GM12865 (cell line): ENCODE data around the gene CCDC61.
A peak's percentile ranks its signal among the peaks of the same experiment; 100 is the strongest.

Experiments
- DNase-seq: peaks from one replicate; pipeline ENCODE4 v3.0.0; 2010; ENCODE audit warnings: low read depth
- H3K4me3 ChIP-seq: 2 replicates; pipeline ENCODE4 v1.5.1; 2011; ENCODE audit warnings: mild to moderate bottlenecking, low read depth, low read length, control low read depth
- TF ChIP-seq, protein P1 (sequence below): IDR thresholded peaks from 2 replicates; pipeline ENCODE4 v1.5.1; 2011; ENCODE audit warnings: low read length, control low read depth, low read depth, inconsistent platforms; ENCODE audit not compliant: insufficient read depth; ENCODE audit errors: missing control alignments

CCDC61 gene

DNA sequence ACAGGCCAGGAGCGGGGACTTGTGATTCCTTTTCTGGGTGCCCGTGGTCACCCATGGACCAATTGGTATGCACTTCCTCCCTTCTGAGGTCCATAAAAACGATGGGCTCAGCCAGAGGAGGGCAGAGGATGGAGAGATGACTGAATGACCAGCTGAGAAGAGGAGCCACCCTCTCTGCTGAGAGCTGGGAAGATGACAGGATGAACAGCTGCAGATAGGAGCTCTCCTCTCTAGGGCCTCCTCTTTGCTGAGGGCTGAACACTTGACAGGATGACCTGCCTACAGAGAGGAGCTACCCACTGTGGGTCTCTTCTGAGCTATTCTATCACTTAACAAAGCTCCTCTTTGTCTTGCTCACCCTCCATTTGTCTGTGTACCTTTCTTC, 41.5 kb downstream of the CCDC61 start:
- TF ChIP-seq, protein P1, sequence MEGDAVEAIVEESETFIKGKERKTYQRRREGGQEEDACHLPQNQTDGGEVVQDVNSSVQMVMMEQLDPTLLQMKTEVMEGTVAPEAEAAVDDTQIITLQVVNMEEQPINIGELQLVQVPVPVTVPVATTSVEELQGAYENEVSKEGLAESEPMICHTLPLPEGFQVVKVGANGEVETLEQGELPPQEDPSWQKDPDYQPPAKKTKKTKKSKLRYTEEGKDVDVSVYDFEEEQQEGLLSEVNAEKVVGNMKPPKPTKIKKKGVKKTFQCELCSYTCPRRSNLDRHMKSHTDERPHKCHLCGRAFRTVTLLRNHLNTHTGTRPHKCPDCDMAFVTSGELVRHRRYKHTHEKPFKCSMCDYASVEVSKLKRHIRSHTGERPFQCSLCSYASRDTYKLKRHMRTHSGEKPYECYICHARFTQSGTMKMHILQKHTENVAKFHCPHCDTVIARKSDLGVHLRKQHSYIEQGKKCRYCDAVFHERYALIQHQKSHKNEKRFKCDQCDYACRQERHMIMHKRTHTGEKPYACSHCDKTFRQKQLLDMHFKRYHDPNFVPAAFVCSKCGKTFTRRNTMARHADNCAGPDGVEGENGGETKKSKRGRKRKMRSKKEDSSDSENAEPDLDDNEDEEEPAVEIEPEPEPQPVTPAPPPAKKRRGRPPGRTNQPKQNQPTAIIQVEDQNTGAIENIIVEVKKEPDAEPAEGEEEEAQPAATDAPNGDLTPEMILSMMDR, result no peak
- no peak overlapping the region for H3K4me3 ChIP-seq
- no peak for DNase-seq

DNA sequence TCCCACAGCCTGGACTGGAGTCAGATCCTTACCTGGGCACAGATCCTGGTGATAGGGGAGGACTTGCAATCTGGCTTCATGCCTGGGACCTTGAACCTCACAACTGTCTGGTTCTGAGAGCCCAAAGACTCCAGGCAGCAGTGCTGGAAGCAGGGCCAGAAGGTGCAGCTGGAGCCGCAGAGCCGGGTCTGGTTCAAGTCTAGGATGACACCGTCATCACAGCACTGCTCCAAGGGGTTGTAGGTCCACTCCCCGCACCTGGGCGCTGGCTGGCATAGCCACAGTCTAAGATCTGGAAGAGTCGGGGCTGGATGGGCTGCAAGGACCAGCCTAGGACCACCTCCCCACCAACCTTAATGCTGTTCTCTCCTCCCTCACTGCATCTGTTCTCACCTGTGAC, 44.9 kb downstream of the CCDC61 start:
- no peak for DNase-seq
- TF ChIP-seq, protein P1, result no peak
- H3K4me3 ChIP-seq, result no peak overlapping the region

DNA sequence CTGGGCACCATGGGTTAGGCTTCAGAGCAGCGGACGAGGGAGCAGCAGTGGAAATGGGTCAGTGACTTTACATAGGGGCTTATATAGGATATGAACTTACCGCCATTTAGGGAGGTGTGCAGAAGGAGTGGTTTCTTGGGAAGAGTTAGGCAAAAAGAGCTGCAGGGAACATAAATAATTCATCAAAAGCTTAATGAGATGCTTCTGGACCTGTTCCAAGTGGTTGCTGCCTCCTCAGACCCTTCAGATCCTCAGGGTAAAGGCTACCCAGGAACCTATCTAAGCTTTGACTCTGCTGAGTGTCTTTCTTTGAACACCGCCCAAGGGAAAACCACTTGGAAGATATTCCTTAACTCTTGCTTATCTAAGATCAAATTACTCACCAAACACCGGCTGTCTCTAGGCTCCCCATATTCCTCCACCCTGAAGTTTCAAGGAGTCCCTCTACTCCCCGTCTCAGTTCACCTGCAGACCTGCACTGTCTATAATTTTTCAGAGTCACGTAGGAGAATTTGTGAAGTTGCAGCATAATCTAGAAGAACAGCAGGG, 45.8 kb downstream of the CCDC61 start, which contains the start of gene IGFL4:
TSS of gene IGFL4 (minus strand) at position 51 of the 549 bp plus-strand sequence. CDS start at position 11, 40 bp downstream.
- no peak for DNase-seq
- TF ChIP-seq, protein P1, result no peak
- H3K4me3 ChIP-seq, result no peak within 1 kb of the TSS

DNA sequence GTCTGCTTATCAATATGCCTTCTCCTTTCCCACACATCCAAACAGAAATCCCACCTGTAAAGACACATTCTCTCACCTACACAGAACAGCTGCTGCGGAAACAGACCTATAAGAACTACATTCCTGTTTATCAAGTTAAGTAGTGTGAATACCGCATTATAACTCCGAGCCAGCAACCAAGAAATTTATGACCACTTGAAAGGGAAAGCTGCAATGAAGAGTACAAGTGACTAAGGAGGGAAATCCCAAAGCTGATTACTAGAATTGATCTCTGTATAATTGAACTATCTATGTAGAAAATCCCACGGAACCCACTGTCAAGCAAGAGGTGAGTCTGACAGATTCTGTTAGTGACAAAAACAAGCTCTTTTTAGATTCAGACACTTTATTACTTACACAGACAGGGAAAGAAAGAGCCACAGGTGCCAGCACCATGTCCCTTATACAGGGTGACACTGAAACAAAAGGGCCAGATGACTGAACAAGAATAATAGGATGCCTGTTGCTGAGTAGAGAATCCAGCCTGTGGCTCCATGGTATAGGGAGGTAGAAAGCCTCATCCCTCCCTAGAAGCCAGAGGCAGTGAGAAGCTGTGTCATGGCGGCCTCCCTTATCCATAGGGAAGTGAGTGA, 47.1 kb downstream of the CCDC61 start:
- H3K4me3 ChIP-seq, result no peak overlapping the region
- DNase-seq, result no peak
- TF ChIP-seq, protein P1, result no peak

DNA sequence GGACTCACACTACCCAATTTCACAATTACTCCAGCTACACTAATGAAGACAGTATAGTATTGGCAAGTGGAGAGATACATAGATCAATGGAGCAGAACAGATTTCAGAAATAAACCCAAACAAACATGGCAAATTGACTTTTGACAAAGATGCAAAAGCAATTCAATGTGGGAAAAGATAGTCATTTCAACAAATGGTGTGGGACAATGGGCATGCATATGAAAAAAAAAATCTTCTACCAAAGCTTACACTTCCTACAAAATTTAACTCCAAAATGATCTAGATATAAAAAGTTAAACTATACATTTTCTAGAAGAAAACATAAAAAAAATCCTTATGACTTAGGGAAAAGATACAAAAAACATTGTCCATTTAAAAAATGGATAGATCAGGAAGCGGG, 48.3 kb downstream of the CCDC61 start:
- H3K4me3 ChIP-seq, result no peak overlapping the region
- TF ChIP-seq, protein P1, result no peak
- no peak for DNase-seq

DNA sequence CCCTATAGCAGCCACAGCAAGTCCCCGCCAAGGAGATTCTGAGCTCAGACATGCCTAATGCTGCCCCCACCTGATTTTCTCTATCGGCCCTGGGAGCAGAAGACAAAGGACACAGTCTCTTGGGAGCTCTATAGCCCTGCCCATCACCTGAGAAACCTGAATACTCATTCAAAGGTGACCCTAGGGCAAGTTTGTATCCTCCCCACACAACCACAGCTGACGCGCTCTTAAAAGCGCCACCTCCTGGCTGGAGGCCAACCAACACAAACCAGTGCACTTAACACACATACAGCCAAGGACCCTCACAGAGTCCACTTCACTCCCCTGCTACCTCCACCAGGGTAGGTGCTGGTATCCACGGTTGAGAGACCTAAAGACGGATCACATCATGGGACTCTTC, 54.3 kb downstream of the CCDC61 start:
- TF ChIP-seq, protein P1, result peak; percentile 30
- DNase-seq, result peak; percentile 3
- H3K4me3 ChIP-seq, result no peak overlapping the region

DNA sequence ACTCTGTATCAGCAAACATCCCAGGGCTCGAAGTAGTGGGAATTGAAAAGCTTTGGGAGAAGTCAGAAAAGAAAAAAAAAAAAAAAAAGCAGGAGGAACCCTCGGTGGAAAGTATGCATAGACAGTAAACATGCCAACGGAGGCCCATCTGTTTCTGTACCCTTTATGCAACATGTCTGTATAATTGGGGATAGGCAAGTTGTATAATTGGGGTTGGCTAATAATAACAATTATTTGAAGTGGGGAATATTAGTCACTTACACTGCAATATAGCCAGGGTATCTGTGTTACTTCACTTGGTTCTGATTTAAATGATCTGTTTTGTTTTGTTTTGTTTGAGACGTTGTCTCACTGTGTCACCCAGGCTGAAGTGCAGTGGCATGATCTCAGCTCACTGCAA, 57.6 kb downstream of the CCDC61 start:
- H3K4me3 ChIP-seq, result no peak overlapping the region
- TF ChIP-seq, protein P1, result no peak
- DNase-seq, result no peak
